ENCODE measurements around the gene MYH14. TPM values are rescaled to one million over a fixed set of nuclear protein-coding genes. Genes with fewer than 3 reads are reported as not detected.

Gene MYH14
- total and polyA plus RNA-seq, 2 of the 13 experiments (the other 11 are each of a cell fraction or from before 2014, with no cell fraction given): 5.5 to 5.8 TPM

DNA sequence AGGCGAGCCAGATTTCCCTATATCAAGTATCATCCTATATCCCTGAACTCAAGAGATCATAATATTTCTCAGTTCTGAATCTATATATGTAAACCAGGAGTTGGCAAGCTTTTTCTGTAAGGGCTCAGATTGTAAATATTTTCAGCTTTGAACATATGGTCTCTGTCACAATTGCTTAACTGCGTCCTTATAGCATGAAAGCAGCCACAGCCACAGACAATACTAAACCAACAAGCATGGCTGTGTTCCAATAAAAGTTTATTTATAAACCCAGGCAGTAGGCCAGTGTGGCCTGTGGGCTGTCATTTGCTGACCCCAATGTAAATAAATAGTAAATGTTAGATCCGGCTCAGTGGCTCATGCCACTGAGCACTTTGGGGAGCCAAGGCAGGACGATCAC lies 12.2 kb upstream of the MYH14 start:
- FAIRE-seq: no peak
- in situ Hi-C loops (cut with HindIII; ENCODE audit: extremely low pct_ligation_motif_present, low pct_unique_long_range_greater_than_20kb) (no loop called here), intact Hi-C loops (cut with micrococcal nuclease; ENCODE audit: unreplicated experiment) (no loop called here)
- Histone ChIP-seq H3K9ac (ENCODE audit: insufficient read depth, low read depth, low read length) (no peak overlapping the region), H2AFZ (ENCODE audit: low read length) (no peak overlapping the region), H3K79me2 (ENCODE audit: insufficient read depth, low read length) (no peaks in the 10 kb centered on the region), H3K9me3 (ENCODE audit: low read length) (no peaks in the 10 kb centered on the region), H3K4me1 (ENCODE audit: insufficient read depth, low read length) (no peaks in the 10 kb centered on the region; the same call in 1 of the 2 replicates), H3K4me2 (ENCODE audit: low read depth, low read length) (no peak overlapping the region), H3K27ac (ENCODE audit: extremely low read length, insufficient read depth, low read length) (no peak overlapping the region), H4K20me1 (ENCODE audit: insufficient read depth, low read length) (no peaks in the 10 kb centered on the region), H3K4me3 (replicated peaks in 1 of 3; ENCODE audit: insufficient read depth in 1 of 3, low read depth in 2 of 3, low read length in 3 of 3) (no peak overlapping the region), H3K27me3 (ENCODE audit: control insufficient read depth in 1 of 2, insufficient read depth in 2 of 2, low read length in 2 of 2) (peaks cover 0 to 17% of the 10 kb centered on the region in 2 experiments; a peak in 2 of 5 replicates), H3K36me3 (replicated peaks in 1 of 2; ENCODE audit: control insufficient read depth in 1 of 2, insufficient read depth in 2 of 2, low read length in 2 of 2) (no peaks in the 10 kb centered on the region)
- POLR2A ChIA-PET: no interaction called here
- no peak for ATAC-seq
- CTCF ChIA-PET (ENCODE audit: low intra/inter-chr PET ratio, low total read pairs): no interaction called here
- TF ChIP-seq PBX3 (CRISPR knock-in tag; IDR thresholded peaks at IDR 0.05; ENCODE audit: borderline replicate concordance) (no peak), DMAP1 (CRISPR knock-in tag; IDR thresholded peaks at IDR 0.05) (no peak), NONO (IDR thresholded peaks at IDR 0.05) (no peak), NONO (CRISPR knock-in tag; conservative IDR thresholded peaks at IDR 0.05) (no peak), THAP8 (CRISPR knock-in tag; IDR thresholded peaks at IDR 0.05; ENCODE audit: borderline replicate concordance) (no peak), MZF1 (CRISPR knock-in tag; IDR thresholded peaks at IDR 0.05; ENCODE audit: borderline replicate concordance) (no peak), ZXDC (CRISPR knock-in tag; IDR thresholded peaks at IDR 0.05) (no peak)
- 13% methylated on average over 4 of the region's 4 CpGs for WGBS (ENCODE audit: low lambda C conversion rate)
- BruUV-seq (replicated peaks): no TSS peak
- no peak for DNase-seq (ENCODE audit: low spot score)
